GM18517 (cell line): ENCODE results near the gene ASTN2.

Experiments
- ATAC-seq: cut with Tn5 transposase; IDR thresholded peaks from one replicate; pipeline ENCODE4 v1.9.1; 2021; ENCODE audit warnings: mild to moderate bottlenecking, moderate library complexity; ENCODE audit not compliant: unreplicated experiment

The ASTN2 gene

DNA sequence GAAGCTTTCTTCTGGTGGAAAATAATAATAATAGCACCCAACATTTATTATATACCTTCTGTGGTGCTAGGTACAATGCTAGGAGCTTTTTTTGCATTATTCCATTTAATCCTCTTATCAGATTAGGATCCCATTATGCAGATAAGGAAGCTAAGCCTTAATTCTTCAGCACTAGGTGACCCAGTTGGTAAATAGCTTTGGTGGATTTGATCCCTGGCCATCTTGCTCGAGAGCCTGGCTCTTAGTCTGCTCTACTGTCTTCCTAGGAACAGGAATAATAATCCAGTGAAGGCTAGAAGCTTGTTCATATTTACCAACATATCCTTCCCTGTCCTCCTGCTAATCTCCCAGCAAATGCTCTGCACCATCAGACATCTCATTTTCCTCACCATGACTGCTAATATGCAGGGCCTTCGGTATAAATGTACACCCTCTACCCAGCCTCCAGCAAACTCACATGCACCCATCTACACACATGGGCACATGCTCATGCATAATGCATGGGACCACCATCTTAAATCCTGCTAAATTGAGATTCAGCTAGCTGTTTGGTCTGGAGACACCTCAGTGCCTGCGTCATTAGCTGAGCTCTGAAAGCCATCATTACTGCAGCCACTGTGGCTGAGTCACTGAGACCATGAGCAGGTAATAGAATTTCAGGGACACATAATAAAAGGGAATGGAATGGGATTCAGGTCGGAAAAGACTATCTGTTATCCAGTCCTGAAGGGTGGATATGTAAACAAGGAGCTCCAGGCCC is 640.3 kb downstream of the ASTN2 start:
- no peak for ATAC-seq

DNA sequence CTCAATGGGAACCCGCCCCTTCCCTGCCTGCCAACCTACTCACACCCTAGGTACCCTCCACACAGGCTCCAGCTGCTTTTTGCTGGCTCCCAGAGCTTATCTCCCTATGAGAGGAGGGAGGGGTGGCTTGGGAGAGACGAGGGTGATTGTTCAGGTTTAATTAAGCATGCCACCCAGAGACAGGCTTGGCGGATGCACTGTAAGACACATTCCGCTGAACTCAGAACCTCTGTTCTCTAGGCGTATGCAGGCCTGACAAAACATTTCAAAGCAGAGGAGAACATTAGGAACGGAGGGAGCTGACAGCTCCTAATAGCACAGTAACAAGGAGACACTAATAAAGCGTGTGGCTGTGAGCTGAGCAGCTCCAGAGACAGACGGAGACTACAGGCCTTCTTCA is 647.6 kb downstream of the ASTN2 start:
- ATAC-seq, result no peak

DNA sequence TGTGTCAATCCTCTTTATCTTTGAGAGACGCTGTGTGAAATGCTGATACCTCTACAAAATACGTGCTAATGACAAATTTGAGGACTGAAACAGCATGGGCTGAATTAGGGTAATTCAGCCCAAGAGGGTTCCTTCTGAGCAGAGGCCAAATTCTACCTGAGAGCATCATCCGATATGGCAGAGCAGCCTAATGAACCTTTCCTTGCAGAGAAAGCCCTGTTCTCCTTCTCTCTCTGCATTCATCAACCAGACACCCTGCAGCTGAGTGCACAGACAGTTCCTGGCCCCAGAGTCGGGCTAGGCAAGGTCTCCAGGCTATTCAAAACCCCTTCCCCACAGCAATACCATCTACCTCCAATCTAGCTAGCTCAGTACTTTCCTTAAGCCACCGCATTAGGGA is 649.8 kb downstream of the ASTN2 start:
- ATAC-seq, result no peak

- no peak for ATAC-seq
Measured at GRCh38 chr9:116763770-116764169, 651.1 kb downstream of the ASTN2 start.

DNA sequence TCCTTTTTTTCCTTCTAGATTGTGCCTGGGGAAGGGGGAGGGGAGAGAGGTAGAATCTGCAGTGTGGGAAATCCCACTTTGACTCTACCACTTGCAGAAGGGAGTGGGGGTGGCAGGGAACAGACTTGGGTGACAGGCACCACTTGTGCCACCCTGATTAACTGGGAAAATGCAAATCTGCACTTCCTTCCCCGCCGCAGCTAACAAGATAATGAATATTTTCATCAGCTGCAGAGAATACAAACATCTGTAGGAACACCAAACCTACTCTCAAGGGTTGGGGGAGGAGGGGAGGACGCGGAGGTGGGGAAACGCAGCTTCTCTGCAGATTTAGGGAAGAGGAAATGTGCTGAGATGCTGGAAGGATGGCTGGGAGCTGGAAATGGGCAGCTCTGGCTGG is 654.2 kb downstream of the ASTN2 start:
- no peak for ATAC-seq

DNA sequence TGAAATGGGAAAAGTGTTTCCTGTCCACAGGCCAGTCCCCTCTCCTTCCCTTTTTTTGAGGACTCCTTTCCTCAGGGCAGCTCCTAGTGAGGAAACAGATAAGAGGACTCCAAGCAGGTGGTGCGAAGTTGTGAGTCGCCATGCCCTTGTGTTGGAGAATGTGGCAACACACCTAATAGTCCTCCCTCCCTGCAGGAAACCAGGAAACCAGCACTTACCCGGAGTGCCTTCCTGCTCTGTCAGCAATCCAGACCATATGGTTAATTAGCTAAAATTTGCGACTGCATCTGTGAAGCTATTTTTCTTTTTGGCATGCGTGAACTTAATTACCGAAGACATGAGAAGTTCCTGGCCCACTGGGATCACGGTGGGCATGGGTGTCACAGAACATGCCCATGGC is 657.8 kb downstream of the ASTN2 start:
- no peak for ATAC-seq

DNA sequence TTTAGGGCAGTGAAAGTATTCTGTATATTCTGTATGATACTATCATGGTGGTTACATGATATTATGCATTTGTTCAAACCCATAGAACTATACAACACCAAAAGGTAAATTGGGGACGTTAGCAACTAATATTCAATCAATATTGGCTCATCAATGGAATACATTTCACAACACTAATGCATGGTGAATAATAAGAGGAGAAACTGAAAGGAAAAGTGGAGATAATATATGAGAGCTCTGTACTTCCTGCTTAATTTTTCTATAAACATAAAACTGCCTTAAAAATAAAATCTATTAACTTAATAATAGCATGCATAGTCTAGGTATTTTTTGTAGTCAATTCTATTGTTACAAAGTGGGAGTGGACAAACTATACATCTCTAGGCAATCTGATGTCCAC is 661.5 kb downstream of the ASTN2 start:
- ATAC-seq, result no peak

GRCh38 chr9:116750510-116750909 is 664.3 kb downstream of the ASTN2 start:
- ATAC-seq, result no peak

DNA sequence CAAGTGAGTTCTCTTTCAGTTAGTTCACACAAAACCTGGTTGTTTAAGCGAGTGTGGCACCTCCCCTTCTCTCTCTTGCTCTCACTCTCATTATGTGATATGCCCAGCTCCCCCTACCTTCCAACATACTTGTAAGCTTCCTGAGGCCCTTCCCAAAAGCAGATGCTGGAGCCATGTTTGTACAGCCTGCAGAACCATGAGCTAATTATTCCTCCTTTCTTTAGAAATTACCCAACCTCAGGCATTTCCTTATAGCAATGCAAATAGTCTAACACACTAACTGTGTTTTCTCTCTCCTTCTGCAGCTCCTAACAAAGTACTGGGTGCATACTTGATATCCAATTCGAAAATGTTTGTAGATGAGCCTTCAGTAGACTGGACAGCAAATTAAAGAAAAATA is 665.1 kb downstream of the ASTN2 start:
- no peak for ATAC-seq

GRCh38 chr9:116749176-116749575 is 665.7 kb downstream of the ASTN2 start:
- ATAC-seq, result no peak

- ATAC-seq, result no peak
Measured at GRCh38 chr9:116741742-116742141, 673.1 kb downstream of the ASTN2 start.

DNA sequence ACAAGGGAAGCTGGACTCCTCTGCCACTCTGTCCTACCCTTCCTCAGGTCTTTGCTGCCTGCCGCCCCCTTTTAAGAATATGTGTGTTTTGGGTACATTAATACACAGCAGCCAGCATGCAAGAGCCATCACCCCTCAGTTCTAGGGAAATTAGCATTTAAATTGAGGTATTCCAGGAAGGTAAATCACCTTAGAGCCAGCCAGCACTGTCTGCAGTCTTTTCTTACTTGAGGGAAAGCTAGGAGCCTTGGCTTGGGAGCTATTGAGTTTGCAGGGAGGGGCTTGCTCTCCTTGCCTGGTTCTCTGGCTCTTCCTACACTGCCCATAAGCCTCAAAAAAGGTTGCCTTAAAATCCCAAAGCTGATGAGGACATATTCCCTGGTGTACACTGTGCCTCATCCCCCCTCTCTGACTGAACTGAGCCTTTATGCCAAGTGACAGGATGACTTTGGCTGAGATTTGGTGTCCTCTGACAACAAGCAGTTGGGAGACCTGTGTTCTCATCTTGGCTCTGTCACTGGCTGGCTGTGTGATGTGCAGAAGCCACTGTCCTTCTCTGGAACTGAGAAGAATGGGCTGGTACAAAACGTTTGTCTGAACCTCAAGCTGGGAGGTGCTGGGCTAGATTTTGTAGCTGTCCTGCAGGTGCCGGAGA is 673.6 kb downstream of the ASTN2 start:
- ATAC-seq, result no peak

GRCh38 chr9:116737152-116737546 is 677.7 kb downstream of the ASTN2 start:
- no peak for ATAC-seq

GRCh38 chr9:116736399-116737151 is 678.3 kb downstream of the ASTN2 start:
- ATAC-seq, result no peak

GRCh38 chr9:116733010-116733641 is 681.7 kb downstream of the ASTN2 start:
- no peak for ATAC-seq

DNA sequence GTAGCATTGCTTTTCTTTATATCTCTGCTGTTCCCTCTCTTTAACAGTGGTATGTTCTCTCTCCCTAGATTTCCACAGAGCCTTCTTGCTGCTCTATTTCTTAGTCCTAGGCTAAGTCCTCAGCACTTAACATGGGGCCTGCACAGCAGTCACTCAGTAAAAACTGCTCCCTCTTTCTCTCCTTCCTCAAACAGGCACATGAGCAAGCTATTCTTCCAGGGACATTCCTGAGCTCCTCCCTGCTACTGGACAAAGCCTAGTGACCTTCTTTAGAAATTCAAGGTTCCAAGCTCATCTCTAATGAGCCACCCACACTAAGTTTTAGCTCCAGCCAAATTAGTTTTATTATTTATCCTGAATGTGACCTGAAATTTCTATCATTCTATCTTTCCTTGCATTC is 688.3 kb downstream of the ASTN2 start:
- no peak for ATAC-seq

- no peak for ATAC-seq
Measured at GRCh38 chr9:116724123-116724522, 690.7 kb downstream of the ASTN2 start.

DNA sequence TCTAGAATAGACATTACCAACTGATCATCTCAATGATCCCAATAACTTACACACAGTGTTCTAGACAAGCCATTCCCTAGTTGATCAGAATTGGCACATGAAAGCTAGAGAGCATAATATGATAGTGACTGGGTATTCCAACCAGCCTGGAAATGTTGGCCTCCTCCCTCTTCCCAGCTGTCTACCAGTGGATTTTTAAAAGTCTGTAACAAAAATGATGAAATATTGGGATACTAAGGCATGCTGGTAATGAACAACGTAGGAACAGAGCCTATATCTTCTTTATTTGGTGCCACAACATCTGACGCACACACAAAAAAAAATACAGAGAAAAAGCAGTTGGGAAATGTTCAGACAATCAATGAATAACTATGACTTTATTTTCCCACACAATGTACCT is 692.9 kb downstream of the ASTN2 start:
- ATAC-seq, result no peak

- ATAC-seq, result no peak
Measured at GRCh38 chr9:116721411-116721810, 693.4 kb downstream of the ASTN2 start.

DNA sequence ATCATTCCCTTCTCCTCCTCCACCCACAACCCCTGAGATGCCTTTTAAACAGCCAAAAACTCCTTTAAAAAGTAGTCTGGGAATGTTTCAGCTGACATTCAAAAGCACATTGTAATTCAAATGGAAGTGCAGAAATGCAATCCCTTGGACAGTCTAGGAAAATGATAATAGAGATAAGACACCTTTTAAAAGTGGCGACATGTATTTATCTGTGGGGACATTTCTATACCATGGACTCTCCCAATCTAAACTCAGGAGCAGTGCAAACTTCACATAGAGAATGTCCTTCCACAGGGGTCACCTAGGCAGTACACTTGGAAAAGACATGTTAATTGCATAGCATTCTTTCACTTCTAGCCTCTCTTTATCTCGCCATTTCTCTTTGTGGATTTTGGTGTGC is 694.7 kb downstream of the ASTN2 start:
- ATAC-seq, result no peak

- no peak for ATAC-seq
Measured at GRCh38 chr9:116718111-116718510, 696.7 kb downstream of the ASTN2 start.

DNA sequence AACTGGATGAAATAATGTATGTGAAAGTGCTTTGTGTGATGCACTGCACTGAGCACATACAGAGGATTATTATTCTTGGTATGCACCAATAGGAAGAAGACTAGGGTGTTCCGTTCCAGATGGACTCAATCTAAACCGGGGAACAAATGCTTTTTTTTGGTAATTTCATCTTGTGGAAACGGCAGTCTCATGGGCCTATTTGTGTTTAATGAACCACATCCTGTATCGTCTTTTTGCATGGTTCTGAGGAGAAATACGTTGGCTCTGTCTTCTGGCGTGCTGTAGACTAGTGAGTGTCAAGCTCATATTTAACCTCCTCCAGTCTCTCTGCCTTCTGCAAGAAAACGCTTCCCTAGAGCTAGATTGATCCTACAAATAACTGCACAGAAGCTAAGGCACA is 697.7 kb downstream of the ASTN2 start:
- no peak for ATAC-seq
